SU-DHL-6 (cell line): ENCODE measurements around the gene OR5C1.
"Not testable (repeated sequence)": the region's sequence is repeated elsewhere in the genome, so short reads cannot be mapped to it uniquely, and the experiment has no call there.

Experiments
- H2AFZ ChIP-seq: fragments of 200-600 bp; sonication (generic); 2 replicates; pipeline ENCODE4 v1.6.1; 2014; ENCODE audit warnings: low read depth, mild to moderate bottlenecking, moderate library complexity, mixed read lengths, antibody characterized with exemption, low read length; ENCODE audit not compliant: severe bottlenecking
- H3F3A ChIP-seq: fragments of 200-600 bp; shearing (Covaris generic); 2 replicates; pipeline ENCODE4 v1.6.0; 2016; ENCODE audit warnings: antibody characterized with exemption, mild to moderate bottlenecking; ENCODE audit not compliant: insufficient read depth
- H3K27ac ChIP-seq: fragments of 200-600 bp; sonication (generic); 2 replicates; pipeline ENCODE4 v1.5.1; 2016; ENCODE audit warnings: low read depth, mild to moderate bottlenecking, low read length, moderate library complexity, mixed read lengths
- H3K27me3 ChIP-seq: fragments of 200-600 bp; sonication (generic), shearing (Covaris generic); 2 replicates; pipeline ENCODE4 v1.6.0; 2014; ENCODE audit warnings: mild to moderate bottlenecking, low read length
- H3K36me3 ChIP-seq: fragments of 200-600 bp; sonication (generic); 2 replicates; pipeline ENCODE4 v1.6.1; 2014; ENCODE audit warnings: mild to moderate bottlenecking, low read length, mixed read lengths
- H3K4me2 ChIP-seq: fragments of 300-600, 200-600 bp; shearing (Covaris generic), sonication (generic); 2 replicates; pipeline ENCODE4 v1.6.0; 2014; ENCODE audit warnings: low read length, low read depth, mild to moderate bottlenecking; ENCODE audit not compliant: poor library complexity, severe bottlenecking
- H3K4me3 ChIP-seq: fragments of 200-600 bp; sonication (generic); 2 replicates; pipeline ENCODE4 v1.5.1; 2014; ENCODE audit warnings: antibody characterized with exemption, low read length, mild to moderate bottlenecking, mixed read lengths; ENCODE audit not compliant: insufficient read depth, poor library complexity, severe bottlenecking
- H3K79me2 ChIP-seq: fragments of 200-600 bp; sonication (generic); 2 replicates; pipeline ENCODE4 v1.6.1; 2014; ENCODE audit warnings: mild to moderate bottlenecking, low read length, moderate library complexity; ENCODE audit not compliant: insufficient read depth
- H3K9ac ChIP-seq: fragments of 200-600 bp; sonication (generic); 2 replicates; pipeline ENCODE4 v1.7.0; 2014; ENCODE audit warnings: mild to moderate bottlenecking, low read length
- H3K9me2 ChIP-seq: fragments of 200-600 bp; sonication (generic); replicated peaks from 2 replicates; pipeline ENCODE4 v1.6.1; 2014; ENCODE audit warnings: low read length; ENCODE audit not compliant: insufficient read depth
- H3K9me3 ChIP-seq: fragments of 200-600 bp; sonication (generic); 2 replicates; pipeline ENCODE4 v1.6.1; 2014; ENCODE audit warnings: low read length, mixed read lengths; ENCODE audit not compliant: insufficient read depth
- H4K20me1 ChIP-seq: fragments of 200-600 bp; sonication (generic); 2 replicates; pipeline ENCODE4 v1.6.1; 2014; ENCODE audit warnings: low read depth, mild to moderate bottlenecking, antibody characterized with exemption, low read length, moderate library complexity, mixed read lengths
- EZH2phosphoT487 ChIP-seq: fragments of 200-600 bp; sonication (generic), shearing (Covaris generic); conservative IDR thresholded peaks from 2 replicates; pipeline ENCODE4 v1.6.1; 2018; ENCODE audit warnings: mild to moderate bottlenecking, antibody characterized with exemption, low read length, moderate library complexity, mixed read lengths
- TF ChIP-seq, protein P1 (sequence below): fragments of 200-600 bp; sonication (generic); IDR thresholded peaks from one replicate; pipeline ENCODE4 v1.5.1; 2017; ENCODE audit warnings: antibody characterized with exemption, mild to moderate bottlenecking, low read length, moderate library complexity; ENCODE audit not compliant: insufficient read depth, poor library complexity, severe bottlenecking

Gene OR5C1

DNA sequence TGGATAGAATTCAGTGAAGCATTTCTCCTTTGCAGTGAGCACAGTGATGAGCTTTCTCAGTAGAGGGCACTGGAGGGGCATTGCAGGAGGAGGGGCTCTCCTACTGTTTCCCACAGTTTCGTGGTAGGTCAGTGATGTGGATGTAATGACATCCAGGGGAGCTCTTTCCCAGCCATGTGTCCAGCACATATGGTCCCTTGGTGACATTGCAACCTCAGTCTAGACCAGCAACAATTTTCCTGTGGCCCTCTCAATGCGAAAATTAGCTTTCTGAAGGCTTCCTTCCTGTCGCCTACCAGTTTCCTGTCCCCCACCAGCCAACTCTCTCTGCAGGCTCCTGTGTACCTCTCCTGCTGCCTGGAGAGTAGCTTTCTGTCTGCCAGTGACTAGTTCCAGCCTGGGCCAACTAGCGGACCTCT, 46.6 kb downstream of the OR5C1 start:
- TF ChIP-seq, protein P1, sequence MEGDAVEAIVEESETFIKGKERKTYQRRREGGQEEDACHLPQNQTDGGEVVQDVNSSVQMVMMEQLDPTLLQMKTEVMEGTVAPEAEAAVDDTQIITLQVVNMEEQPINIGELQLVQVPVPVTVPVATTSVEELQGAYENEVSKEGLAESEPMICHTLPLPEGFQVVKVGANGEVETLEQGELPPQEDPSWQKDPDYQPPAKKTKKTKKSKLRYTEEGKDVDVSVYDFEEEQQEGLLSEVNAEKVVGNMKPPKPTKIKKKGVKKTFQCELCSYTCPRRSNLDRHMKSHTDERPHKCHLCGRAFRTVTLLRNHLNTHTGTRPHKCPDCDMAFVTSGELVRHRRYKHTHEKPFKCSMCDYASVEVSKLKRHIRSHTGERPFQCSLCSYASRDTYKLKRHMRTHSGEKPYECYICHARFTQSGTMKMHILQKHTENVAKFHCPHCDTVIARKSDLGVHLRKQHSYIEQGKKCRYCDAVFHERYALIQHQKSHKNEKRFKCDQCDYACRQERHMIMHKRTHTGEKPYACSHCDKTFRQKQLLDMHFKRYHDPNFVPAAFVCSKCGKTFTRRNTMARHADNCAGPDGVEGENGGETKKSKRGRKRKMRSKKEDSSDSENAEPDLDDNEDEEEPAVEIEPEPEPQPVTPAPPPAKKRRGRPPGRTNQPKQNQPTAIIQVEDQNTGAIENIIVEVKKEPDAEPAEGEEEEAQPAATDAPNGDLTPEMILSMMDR: no peak
- TF ChIP-seq EZH2phosphoT487: no peak
- H2AFZ ChIP-seq: peak overlapping the region; percentile 22

DNA sequence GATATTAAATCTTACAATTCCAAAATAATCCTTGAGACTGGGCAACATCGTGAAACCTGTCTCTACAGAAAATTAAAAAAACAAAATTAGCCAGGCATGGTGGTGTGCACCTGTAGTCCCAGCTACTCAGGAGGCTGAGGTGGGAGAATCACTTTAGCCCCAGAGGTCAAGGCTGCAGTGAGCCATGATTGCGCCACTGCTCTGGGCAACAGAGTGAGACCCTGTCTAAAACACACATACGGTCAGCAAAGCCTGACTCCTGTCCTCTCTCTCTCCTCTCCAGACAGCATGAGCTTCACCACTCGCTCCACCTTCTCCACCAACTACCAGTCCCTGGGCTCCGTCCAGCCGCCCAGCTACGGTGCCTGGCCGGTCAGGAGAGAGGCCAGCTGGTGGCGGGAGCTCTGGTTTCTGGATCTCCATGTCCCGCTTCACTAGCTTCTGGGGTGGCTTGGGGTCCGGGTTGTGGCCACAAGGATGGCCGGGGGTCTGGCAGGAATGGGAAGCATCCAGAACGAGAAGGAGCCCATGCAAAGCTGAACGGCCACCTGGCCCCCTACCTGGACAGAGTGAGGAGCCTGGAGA, 48.6 kb downstream of the OR5C1 start:
- no peaks in the 10 kb centered on the region for H4K20me1 ChIP-seq
- H3K9ac ChIP-seq: no peak overlapping the region
- H3K9me2 ChIP-seq: no peaks in the 10 kb centered on the region
- no peaks in the 10 kb centered on the region for H3K79me2 ChIP-seq
- no peaks in the 10 kb centered on the region for H3K36me3 ChIP-seq
- H3K27me3 ChIP-seq: no peaks in the 10 kb centered on the region
- no peaks in the 10 kb centered on the region for H3K9me3 ChIP-seq
- no peaks in the 10 kb centered on the region; the same call in 1 of the 2 replicates for H3F3A ChIP-seq
- no peak overlapping the region for H3K27ac ChIP-seq
- no peak overlapping the region for H3K4me3 ChIP-seq
- TF ChIP-seq, protein P1: no peak
- TF ChIP-seq EZH2phosphoT487: no peak
- H3K4me2 ChIP-seq: no peak overlapping the region
- H2AFZ ChIP-seq: no peak overlapping the region

More for the DNA sequence above, 46.6 kb downstream of the OR5C1 start:
- Histone ChIP-seq H3K36me3 (no peaks in the 10 kb centered on the region), H3K27me3 (no peaks in the 10 kb centered on the region), H3K79me2 (no peaks in the 10 kb centered on the region), H3K9ac (no peak overlapping the region), H3F3A (peaks cover under 1% of the 10 kb centered on the region; the same call in 1 of the 2 replicates), H3K27ac (no peak overlapping the region), H3K4me2 (no peak overlapping the region), H3K9me3 (no peaks in the 10 kb centered on the region), H3K9me2 (no peaks in the 10 kb centered on the region), H3K4me3 (no peak overlapping the region), H4K20me1 (no peaks in the 10 kb centered on the region)

DNA sequence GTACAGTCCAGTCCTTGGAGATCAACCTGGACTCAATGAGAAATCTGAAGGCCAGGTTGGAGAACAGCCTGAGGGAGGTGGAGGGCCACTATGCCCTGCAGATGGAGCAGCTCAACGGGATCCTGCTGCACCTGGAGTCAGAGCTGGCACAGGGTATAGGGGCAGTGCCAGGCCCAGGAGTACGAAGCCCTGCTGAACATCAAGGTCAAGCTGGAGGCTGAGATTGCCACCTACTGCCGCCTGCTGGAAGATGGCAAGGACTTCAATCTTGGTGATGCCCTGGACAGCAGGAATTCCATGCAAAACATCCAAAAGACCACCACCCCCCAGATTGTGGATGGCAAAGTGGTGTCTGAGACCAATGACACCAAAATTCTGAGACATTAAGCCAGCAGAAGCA, 49.7 kb downstream of the OR5C1 start:
- not testable (repeated sequence) for H4K20me1 ChIP-seq, H3K36me3 ChIP-seq, H3K79me2 ChIP-seq, H2AFZ ChIP-seq, H3K27ac ChIP-seq, H3K9me3 ChIP-seq, H3K4me2 ChIP-seq, H3F3A ChIP-seq, H3K9ac ChIP-seq, H3K9me2 ChIP-seq, H3K4me3 ChIP-seq, H3K27me3 ChIP-seq
